ENCODE results near the gene FMR1NB.

FMR1NB gene

DNA sequence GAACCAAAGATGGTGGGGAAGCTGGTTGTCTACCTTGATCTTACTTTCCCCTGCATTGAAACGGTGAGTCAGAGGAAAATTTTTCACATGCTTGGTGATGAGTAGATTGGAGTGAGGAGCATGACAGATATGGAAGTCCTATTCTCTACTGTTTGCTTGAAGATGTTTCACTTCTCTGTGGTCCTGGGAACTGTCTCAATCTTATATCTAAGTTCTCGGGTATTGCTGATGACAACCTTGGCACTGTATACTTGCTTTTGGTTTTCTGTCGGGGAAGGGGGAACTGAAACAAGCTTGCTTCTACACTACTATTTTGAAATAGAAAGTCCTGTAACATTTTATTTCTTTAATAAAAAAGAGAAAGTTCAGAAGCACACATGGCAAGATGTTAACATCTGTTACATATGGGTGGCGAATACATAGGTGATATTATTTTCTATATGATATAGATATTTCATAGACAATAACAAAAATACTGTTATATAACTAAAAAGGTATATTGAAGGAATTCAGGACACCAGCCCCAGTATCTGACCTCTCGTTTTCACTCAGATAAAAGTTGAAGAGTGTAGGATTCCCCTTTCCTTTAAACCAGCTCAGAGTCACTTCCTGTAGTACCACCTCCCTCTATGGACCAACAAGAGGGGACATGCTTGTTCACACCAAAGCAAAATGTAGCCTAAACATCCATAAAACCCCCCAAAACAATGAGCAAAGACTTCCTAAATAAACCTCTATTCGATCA is 88.8 kb downstream of the FMR1NB start:
- FAIRE-seq, result no peak
- no peak for DNase-seq (ENCODE audit: insufficient read length, low spot score)

- FAIRE-seq (no peak), DNase-seq (ENCODE audit: insufficient read length, low spot score) (no peak)
Observed at GRCh38 chrX:148070504-148070877, 89.4 kb downstream of the FMR1NB start.
